Right hindlimb (tissue), 1 donor: ENCODE measurements around the gene DNAJC22.
"Not testable (repeated sequence)": the region's sequence is repeated elsewhere in the genome, so short reads cannot be mapped to it uniquely, and the experiment has no call there.

Experiments used
- DNase-seq: peaks from one replicate; pipeline ENCODE4 v3.0.0-alpha.2; 2018

Gene DNAJC22

DNA sequence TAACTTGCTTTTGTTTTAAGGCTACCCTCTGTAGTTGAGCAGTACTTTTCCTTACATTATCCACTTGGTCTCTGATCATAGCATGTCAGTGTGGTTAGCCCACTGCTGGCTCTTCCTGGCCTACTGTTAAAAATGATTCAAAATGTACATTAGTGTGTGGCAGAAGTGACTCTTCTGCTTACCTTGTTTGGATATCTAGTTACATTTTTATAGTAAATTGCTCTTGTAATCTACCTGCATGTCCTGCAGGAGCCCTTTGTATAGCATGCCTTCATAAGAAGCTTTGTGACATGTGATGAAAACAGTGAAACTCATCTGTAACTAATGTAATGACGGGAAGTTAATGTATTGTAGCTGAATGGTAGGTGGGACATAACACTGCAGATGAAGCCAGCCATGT, 28.7 kb downstream of the DNAJC22 start:
- no peak for DNase-seq

DNA sequence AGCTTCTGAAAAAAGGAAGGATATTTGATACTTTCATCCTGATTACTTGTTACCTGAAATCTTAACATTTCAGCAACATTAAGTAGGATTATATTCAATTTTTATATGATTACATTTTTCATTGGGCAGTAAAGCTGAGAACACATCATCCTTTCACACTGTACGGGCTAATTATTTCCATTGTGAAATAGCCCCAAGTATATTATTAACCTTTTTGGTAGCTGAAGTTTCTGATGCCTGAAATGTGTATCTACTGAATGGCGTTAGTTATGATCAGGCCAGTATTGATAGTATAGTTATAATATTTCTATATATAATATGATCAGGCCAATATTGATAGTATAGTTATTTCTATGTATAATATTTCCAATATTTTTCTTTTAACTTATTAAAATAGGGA, 30.7 kb downstream of the DNAJC22 start:
- DNase-seq = no peak

DNA sequence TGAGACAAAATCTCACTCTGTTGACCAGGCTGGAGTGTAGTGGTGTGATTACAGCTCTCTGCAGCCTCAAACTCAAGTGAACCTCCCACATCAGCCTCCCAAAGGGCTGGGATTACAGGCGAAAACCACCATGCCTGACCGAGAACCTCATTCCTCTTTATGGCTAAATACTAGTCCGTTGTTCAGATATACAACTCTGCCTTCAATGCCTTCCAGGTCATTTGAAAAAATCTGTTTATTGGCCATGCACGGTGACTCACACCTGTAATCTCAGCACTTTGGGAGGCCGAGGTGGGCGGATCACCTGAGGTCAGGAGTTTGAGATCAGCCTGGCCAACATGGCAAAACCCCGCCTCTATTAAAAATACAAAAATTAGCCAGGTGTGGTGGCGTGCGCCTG, 33.5 kb downstream of the DNAJC22 start:
- DNase-seq = not testable (repeated sequence)

DNA sequence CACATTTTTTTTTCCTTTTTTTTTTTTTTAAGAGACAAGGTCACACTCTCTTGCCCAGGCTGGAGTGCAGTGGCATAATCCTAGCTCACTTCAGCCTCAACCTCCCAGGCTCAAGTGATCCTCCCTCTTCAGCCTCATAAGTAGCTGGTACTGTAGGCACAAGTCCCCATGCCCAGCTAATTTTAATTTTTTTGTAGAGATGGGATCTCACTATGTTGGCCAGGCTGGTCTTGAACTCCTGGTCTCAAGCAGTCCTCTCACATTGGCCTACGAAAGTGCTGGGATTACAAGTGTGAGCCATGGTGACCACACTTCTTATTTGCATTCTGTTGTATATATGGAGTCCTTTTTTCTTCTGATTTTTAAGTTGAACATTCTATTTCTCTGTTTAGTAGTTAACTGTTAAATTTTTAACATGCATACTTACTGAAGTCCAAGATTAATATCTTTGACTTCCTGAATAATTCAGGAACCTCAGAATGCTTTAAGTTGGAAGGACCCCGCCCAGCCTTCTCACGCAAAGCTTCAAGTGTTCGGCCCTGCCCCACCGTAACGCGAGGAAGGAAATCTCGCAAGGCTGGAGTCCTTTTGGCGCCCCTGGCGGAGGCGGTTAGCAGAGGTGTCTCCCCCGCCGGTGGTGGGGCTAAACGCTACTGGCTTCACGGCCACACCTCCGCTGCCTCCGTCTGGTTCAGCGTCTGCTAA, 42.1 kb downstream of the DNAJC22 start:
- DNase-seq = no peak

DNA sequence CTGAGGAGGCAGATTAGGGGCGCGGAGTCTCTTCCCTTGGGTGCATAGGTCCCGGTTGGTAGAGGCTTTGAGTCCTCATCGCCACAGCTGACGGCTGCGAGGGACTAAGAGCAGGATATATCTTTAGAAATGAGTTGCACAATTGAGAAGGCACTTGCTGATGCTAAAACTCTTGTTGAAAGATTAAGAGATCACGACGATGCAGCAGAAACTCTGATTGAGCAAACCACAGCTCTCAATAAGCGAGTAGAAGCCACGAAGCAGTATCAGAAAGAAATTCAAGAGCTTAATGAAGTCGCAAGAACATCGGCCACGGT, 42.7 kb downstream of the DNAJC22 start:
- DNase-seq = no peak

DNA sequence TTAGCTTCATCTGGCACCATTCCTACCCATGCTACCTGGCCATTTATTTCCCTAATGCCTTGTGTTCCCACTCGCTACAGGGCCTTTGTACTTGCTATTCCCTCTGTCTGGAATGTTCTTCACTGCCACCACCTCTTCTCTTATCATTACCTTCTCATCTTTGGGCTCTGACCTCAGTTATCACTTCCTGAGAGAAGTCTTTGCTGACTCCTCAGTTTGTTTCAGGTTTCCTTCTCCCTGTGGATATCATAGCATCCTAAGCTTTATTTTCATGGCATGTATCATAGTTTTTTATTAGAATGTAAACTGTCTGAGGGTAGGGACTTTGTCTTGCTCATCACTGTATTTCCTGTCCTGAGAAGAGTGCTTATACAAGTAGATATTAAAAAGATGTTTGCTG, 50.3 kb downstream of the DNAJC22 start:
- DNase-seq = no peak

DNA sequence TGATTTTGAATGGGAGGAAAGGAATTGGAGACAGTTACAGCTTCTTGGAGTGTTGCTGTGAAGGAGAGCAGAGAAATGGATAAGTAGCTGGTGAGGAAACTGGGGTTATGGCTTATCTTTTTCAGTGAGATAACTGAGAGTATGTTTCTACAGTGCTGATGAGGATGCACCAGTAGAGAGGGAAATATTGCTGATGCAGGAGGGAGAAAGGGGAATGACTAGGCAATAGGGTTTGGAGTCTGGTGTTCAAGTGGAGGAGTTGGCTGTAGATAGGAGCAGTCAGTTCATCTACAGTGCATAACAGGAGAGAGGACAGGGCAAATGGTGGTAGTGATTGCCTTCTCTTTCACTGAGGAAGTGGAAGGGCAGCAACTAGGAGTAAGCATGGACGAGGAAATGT, 53.6 kb downstream of the DNAJC22 start:
- no peak for DNase-seq
